ENCODE data around the gene CLEC20A. TPM values are rescaled to one million over a fixed set of nuclear protein-coding genes. Genes with fewer than 3 reads are reported as not detected.

CLEC20A gene
- total and polyA plus RNA-seq, 8 donors = 0.31 TPM; not detected in 7

GRCh38 chr1:178532392-178532791 lies 35.6 kb upstream of the CLEC20A start:
- H3K4me1 ChIP-seq = peaks cover 4 to 20% (median 11%) of the 10 kb centered on the region in 4 donors
- H3K4me3 ChIP-seq = no peak overlapping the region
- intact Hi-C loops (cut with DNase I; ENCODE audit: low total_unique reads) = loop anchor here (5.0 kb wide), 1 partner anchor 470 kb away; no protein-coding TSS in a partner anchor
- H3K36me3 ChIP-seq = no peaks in the 10 kb centered on the region
- TF ChIP-seq CTCF (IDR thresholded peaks at IDR 0.05) (peak in 5 of 7 experiments; percentile 64 to 91 (median 85)), POLR2A (IDR thresholded peaks at IDR 0.05) (no peak), POLR2AphosphoS5 (IDR thresholded peaks at IDR 0.05) (peak in 1 of 3 donors; percentile 19)
- DNase-seq = peak; percentile 91 to 94
- no peaks in the 10 kb centered on the region for H3K9me3 ChIP-seq
- H3K27me3 ChIP-seq = no peaks in the 10 kb centered on the region
- no peak overlapping the region for H3K27ac ChIP-seq
- whole genome bisulfite sequencing, 5 donors = 11 to 16% (median 13%) methylated on average over 13 of the region's 13 CpGs

GRCh38 chr1:178531887-178532286 lies 35.1 kb upstream of the CLEC20A start:
- Histone ChIP-seq H3K4me3 (no peak overlapping the region), H3K27ac (no peak overlapping the region)
- intact Hi-C loops (cut with DNase I; ENCODE audit: low total_unique reads) = loop anchor here (5.0 kb wide), 1 partner anchor 470 kb away; no protein-coding TSS in a partner anchor

GRCh38 chr1:178530502-178530901 lies 33.7 kb upstream of the CLEC20A start:
- no peak for DNase-seq
- Histone ChIP-seq H3K27ac (no peak overlapping the region), H3K4me1 (peaks cover 0 to 9% (median 4%) of the 10 kb centered on the region in 4 donors), H3K36me3 (no peaks in the 10 kb centered on the region), H3K4me3 (no peak overlapping the region), H3K27me3 (no peaks in the 10 kb centered on the region), H3K9me3 (no peaks in the 10 kb centered on the region)
- no peak for TF ChIP-seq EP300 (IDR thresholded peaks at IDR 0.05)
- TF ChIP-seq POLR2A (IDR thresholded peaks at IDR 0.05) = no peak
- TF ChIP-seq POLR2AphosphoS5 (IDR thresholded peaks at IDR 0.05) = no peak
- TF ChIP-seq CTCF (IDR thresholded peaks at IDR 0.05) = no peak
- intact Hi-C loops (cut with DNase I; ENCODE audit: low total_unique reads) = loop anchor here (5.0 kb wide), 1 partner anchor 472 kb away; no protein-coding TSS in a partner anchor
- WGBS, 5 donors = 90 to 95% (median 93%) methylated on average over 3 of the region's 3 CpGs

More at GRCh38 chr1:178531887-178532286, 35.1 kb upstream of the CLEC20A start:
- Histone ChIP-seq H3K36me3 (no peaks in the 10 kb centered on the region), H3K9me3 (no peaks in the 10 kb centered on the region), H3K27me3 (no peaks in the 10 kb centered on the region), H3K4me1 (peaks cover 0 to 15% (median 7%) of the 10 kb centered on the region in 4 donors)
- TF ChIP-seq CTCF (IDR thresholded peaks at IDR 0.05) (no peak), POLR2AphosphoS5 (IDR thresholded peaks at IDR 0.05) (no peak), POLR2A (IDR thresholded peaks at IDR 0.05) (no peak), EP300 (IDR thresholded peaks at IDR 0.05) (no peak)
- DNase-seq = peak in 1 of 2 donors; percentile 51
- 51 to 59% (median 54%) methylated on average over 8 to 10 of the region's 10 CpGs for WGBS, 5 donors

GRCh38 chr1:178530037-178530402 lies 33.3 kb upstream of the CLEC20A start:
- no peaks in the 10 kb centered on the region for H3K9me3 ChIP-seq
- no peaks in the 10 kb centered on the region for H3K27me3 ChIP-seq
- TF ChIP-seq POLR2AphosphoS5 (IDR thresholded peaks at IDR 0.05) (no peak), EP300 (IDR thresholded peaks at IDR 0.05) (no peak), CTCF (IDR thresholded peaks at IDR 0.05) (no peak), POLR2A (IDR thresholded peaks at IDR 0.05) (no peak)
- H3K4me1 ChIP-seq = peaks cover 0 to 9% (median 4%) of the 10 kb centered on the region in 4 donors
- no peaks in the 10 kb centered on the region for H3K36me3 ChIP-seq
- no peak overlapping the region for H3K27ac ChIP-seq
- DNase-seq = no peak
- WGBS, 5 donors = 87 to 100% (median 90%) methylated on average over 2 of the region's 2 CpGs
- intact Hi-C loops (cut with DNase I; ENCODE audit: low total_unique reads) = loop anchor here (5.0 kb wide), 1 partner anchor 472 kb away; no protein-coding TSS in a partner anchor
- H3K4me3 ChIP-seq = no peak overlapping the region

All from stomach (tissue), 9 donors.